SKM-1 (cell line): ENCODE data around the gene SPPL3.

Source experiments
- DNase-seq: peaks from one replicate; lab custom pipeline; 2025; ENCODE audit not compliant: unreplicated experiment; lab: John Stamatoyannopoulos, UW

The SPPL3 gene

GRCh38 chr12:120790114-120790513, 114.0 kb downstream of the SPPL3 start:
- DNase-seq: no peak

GRCh38 chr12:120787889-120788288, 116.3 kb downstream of the SPPL3 start:
- DNase-seq: no peak

DNA sequence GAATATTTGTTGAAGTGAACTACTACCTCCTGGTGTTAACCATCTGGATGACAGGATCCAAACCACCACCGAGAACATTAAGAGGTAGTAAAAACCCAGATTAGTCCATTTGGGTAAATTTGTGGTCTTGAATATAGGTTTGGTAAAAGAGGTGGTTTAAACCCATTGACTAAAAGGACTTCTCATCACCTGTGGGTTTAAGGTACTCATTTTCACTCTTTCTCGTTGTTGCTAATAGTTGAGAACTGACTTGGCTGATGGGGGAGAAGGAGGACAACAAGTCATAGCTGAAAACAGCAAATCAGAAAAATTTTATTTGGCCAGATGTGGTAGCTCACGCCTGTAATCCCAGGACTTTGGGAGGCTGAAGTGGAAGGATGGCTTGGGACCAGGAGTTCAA, 119.4 kb downstream of the SPPL3 start:
- DNase-seq: no peak

DNA sequence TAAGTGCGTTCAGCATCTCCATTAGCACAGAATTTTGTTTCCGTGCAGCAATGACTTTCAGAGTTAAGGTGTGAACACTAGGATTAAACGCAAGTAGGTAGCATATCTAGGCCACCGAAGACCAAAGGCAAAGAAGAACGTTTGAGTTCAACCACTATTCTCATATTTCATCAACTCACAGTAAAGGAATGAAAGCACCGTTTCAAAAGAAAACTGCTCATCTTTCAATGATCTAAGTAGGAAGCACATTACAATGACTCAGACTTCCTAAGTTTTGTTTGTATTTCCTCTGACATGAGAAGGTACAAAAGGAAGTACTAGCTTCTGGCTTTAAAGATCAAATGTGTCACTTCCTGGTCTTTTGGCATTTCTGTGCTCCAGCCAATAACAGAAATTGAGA, 121.0 kb downstream of the SPPL3 start:
- DNase-seq: no peak

DNA sequence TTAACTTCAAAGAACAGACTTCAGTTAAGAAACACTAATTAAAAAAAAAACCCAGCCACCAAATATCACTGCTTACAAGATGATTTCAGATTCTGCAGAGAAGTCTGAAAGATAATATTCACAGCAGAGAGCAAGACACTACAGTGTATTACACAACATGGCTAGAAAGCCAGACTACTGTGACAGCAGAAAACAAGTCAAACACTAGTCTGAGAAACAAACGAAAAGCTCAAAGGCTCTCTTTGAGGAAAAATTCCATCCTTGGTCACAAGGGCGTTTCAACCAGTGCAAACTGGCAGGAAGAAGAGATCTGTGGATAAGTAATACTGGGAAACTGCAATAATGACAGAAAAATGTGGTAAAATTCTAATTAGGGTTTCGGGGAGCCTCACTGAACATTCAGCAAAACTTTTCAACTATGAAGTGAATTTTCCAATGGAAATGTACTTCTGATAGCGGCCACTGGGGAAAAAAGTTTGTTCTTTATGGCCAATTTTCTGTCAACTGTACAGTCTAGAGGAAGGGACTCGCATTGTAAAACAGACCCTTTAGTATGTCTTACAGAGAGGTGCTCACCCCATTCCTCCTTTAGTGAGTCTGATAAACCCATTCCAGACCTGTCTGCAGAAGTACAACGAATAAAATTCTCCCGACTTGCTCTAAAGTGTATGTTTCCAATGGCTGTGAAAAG, 128.2 kb downstream of the SPPL3 start:
- DNase-seq: no peak

DNA sequence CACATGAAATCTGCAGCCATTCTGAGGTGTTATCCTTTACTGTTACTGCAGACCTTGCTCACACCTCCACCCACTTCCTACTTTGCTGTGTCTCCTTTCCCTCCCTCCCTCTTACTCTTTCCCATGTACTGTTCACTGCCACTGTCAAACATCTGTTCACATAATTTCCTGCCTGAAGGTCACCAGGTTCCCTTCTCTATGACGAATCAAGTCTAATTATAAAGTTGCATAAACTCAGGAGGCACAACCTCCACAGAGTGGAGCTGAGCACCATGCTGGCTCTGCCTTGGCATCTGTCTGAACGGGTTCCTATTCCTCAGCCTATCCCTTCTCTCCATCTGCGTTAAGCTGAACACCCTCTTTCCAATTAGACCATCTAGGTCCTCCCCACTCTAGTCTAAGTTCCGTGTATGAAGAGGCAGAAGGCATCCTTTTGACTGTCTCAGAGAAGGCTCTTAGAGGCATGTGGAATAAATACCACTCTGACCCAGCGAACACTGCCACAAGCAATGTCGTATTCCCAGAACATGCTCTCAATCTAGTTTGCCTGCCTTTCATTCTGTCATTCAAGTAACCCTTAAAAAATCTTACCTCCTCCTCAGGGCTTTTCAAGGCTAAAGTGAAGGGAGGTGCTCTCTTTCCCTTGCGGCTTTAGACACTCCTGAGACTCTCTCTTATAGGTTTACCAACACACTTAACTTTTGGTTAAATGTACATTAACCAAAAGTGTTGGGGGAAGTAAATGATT, 129.8 kb downstream of the SPPL3 start:
- no peak for DNase-seq

DNA sequence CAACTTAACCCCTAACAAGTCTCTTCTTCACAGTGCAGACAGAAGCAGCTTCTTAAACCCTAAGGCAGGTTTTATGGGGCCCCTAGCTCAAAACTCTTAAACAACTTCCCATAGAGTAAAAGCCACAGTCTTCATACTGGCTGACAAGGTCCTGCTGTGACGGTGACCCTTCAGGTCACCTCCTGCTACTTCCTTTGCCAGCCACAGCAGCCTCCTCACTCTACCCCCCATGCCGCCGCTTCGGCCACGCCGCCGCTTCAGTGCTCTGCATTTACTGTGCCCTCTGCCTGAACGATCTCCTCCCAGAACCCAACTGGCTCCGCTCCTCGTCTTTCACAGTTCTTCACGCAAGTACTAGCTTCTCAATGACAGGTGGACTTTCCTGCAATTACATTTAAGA, 133.1 kb downstream of the SPPL3 start:
- no peak for DNase-seq

DNA sequence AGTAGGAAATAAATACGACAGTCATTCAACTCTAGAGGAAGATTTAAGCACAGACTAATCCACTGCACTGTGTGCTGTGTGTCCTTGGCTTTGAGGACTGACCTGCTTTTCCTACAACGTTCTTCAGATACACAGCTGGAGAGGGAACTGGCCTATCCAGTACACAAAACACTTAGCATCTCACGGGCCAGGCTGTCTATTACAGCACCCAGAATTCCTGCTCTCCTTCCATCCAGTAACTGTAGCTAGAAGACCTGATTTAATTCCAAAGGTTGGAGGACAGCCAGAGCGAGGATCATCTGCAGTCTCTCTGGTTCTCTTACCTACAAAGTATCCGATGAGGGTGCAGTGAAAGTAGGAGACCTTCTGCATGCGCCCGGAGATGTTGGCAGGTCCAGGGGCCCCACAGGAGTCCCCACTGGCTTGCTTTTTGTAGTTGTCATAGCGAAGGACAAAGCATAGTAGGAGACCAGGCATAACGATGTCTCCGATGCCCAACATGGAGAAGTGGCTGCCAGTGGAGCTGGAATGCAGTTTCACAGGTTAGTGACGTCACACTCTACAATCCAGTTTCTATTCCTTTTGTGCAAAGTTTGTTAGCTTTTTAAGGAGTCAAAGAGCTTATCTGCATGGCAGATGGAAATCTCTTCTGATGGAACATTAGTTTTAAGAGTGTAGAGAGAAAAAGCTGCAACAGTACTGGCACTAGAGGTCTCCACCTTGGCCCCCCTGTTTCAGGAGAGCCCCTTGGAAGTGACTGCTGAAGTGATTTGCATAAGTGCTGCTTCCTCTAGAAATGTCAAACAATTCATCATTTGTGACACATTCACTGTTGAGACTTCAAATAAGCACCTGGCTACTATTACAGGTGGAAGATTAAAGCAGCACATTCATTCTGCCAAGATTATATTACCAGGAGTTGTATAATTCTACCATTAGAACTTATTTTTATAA, 136.8 kb downstream of the SPPL3 start:
- DNase-seq: no peak

DNA sequence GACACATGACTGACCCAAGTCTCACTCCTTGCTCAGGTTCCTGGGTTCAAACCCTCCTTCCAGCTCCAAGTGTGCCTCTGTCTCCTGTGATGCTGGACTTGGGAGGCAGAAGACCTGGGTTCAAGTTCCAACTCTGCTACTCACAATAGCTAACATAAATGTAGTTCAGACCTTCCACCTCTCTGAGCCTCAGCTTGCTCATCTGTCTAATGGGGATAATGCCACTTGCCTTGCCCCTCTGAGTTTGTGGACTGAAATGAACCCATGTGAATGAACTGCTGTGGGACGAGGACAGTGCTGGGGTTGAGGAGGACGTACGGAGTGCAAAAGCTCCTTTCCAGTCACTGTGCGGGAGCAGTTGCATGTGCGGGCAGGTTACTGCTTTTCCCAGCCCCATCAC, 137.6 kb downstream of the SPPL3 start:
- DNase-seq: no peak

- DNase-seq: no peak
These were observed 139.3 kb downstream of the SPPL3 start for GRCh38 chr12:120764816-120765215.

DNA sequence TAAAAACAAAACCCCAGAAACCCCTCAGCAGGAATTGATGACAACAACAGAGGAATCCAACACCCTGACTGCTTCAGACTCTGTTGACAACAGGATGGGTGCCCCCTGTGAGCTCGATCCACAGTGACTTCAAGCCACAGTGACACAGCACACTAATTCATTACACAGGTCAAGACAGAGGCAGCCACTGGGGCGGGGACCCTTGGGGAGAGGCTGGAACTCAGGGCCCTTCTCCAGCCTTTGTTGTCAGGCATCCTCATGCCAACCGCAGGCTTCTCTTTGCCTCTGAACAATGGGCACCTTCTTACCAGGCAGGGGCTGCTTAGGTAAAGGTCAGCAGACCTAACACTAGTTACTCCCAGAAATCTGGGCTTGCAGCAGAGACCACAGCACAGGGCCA, 140.9 kb downstream of the SPPL3 start:
- DNase-seq: no peak

DNA sequence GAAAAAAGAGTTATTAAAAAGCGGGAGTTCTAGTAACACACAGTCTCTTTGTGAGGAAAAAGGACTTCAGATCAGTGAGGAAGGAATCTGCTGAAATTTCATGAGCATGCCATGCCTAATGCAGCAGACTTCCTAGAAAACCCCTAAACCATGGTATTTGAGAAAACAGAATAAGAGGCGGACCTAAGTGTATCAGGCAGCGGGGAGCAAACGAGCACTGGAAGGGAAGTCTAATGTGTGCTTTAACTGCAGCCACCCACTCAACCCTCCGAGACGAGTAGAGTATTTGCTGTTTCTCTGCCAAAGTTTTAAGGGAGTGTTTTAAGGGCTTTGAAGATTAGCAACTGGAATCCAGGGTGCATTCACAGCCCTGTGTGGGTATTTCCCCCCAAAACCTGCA, 142.1 kb downstream of the SPPL3 start:
- DNase-seq: no peak

DNA sequence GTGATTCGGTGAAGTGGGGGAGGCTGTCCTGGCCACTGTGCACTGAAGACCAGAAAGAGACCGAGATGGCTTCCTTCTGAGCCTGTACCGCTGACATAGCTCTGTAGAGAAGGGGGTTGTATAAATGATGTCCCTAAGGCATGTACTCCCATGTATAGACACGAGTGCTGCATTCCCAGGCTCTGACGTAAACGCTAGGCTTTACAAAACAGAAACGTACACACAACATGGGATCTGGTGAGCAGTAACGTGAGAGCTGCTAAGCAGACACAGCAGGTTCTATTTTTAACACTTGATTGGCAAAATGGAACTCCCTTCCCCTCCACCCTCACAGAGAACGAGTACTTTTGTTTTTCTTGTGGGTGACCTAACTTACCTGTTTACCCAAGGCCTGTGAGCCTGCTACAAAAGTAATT, 142.6 kb downstream of the SPPL3 start:
- no peak for DNase-seq

DNA sequence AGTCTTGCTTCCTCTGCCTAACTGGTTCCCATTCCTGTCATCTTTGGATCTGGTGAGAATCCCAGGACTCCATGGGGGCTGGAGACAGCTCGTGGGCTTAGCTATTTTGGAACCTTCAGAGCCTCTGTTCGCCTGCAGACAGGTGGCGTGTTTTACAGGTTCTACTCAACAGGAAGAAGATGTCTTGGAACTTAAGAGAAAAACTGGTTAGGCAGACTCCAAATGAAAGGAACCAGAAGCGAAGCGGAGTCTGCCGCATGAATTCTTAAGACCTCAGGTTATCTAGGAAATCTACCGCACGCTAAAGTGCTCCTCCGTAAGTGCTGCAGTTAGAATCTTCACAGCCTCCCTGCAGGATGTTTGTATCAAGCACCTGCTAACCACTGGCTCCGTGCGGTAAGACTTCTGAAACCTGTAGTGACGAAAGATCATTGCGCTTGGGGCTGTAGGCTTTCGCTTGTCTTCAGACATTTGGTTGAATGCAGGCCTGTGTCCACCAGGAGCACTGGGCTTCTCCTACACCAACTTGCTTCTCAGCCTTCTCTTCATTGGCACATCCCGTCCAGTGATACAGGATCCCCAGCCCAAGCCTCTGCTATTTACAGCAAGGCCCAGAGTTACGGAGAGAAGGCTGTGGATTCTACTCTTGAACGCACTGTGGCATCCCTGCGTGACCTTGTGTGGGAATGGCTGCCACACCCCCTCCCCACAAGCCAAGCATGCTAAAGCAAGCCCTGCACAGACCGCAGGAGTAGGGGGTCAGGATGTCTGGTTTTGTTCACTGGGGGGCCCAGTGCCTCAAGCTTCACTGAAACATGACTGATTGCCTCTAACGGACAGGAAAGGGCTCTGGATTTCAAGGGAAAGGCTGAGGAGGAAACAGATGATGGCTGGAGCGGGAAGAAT, 143.6 kb downstream of the SPPL3 start:
- DNase-seq: no peak

- no peak for DNase-seq
These were observed 144.4 kb downstream of the SPPL3 start for GRCh38 chr12:120759591-120760348.

DNA sequence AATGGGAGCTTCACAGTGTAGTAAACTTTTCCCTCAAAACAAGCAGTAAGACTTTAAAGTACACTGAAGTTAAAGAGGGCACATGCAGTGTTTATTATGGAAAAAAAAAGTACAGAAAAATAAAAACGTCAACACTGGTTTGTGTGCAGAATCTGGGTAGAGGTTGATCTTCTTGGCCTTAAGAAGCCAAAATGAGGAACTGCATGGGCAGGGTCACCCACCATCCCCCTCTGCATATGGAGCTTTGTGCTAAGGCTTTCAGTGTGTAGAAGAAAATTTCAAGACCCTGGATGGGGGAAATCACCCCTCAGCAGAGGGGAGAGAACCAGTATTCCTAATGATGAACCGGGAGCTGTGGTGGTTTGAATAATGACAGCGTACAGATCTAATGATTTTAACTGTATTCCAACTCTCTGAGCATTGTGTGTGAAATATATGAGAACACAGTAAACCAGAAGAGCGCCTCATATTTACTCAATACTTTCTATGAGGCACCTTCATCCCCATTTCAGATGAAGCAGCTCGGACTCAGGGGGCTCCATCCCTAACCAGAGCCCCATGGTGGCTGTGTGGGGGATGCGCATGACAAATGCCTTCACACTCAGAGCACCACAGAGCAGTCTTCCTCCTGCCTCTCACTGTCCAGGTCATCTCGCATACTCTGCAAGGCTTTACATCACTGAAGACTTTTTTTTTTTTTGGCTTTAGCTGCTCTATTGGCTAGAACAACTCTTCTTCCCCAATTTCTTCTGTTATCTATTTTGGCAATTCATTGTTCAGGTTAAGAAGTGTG, 145.2 kb downstream of the SPPL3 start:
- no peak for DNase-seq

- DNase-seq: no peak
These were observed 146.2 kb downstream of the SPPL3 start for GRCh38 chr12:120757949-120758348.

DNA sequence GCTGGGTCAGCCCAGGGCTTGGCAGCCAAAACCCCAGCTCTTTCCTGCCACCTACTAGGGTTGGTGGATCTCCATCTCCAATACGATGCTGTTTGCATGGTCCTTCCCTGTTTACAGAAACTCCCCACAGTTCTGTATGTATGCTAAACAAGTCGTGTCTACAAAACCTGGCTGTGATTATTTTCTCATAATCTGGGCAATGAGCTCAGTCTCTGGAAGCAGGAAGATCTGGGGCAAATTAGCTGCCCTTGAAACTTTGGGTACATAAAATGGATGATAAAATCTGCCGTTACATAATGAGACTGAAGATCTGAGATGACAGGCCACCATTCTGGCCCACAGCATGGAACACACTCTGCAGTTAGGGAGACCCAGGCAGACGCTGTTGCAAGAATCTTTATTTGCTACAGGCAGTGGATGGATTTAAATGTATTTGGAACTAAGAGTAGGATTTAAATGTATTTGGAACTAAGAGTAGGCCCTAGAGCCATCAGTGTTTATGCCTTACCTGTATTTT, 146.9 kb downstream of the SPPL3 start:
- no peak for DNase-seq

GRCh38 chr12:120755269-120755668, 148.9 kb downstream of the SPPL3 start:
- DNase-seq: no peak
